HepG2 (cell line): ENCODE data around the gene WDR35. TPM values are rescaled to one million over a fixed set of nuclear protein-coding genes. Genes with fewer than 3 reads are reported as not detected.

Experiments used
- AFF4 ChIP-seq: sonication (generic); formaldehyde crosslinking; IDR thresholded peaks from 2 replicates; pipeline ENCODE4 v1.4.0; 2020; ENCODE audit warnings: missing genetic modification reagents
- GPBP1L1 ChIP-seq: sonication (generic); formaldehyde crosslinking; IDR thresholded peaks from 2 replicates; pipeline ENCODE4 v1.5.0; 2020; ENCODE audit warnings: mild to moderate bottlenecking, missing genetic modification reagents
- MEIS2 ChIP-seq: sonication (generic); formaldehyde crosslinking; IDR thresholded peaks from 2 replicates; pipeline ENCODE4 v1.9.0; 2021; ENCODE audit warnings: mild to moderate bottlenecking, missing genetic modification reagents
- NFKB2 ChIP-seq: sonication (generic); formaldehyde crosslinking; IDR thresholded peaks from 2 replicates; pipeline ENCODE4 v1.4.0; 2020; ENCODE audit warnings: missing genetic modification reagents, borderline replicate concordance
- PCBP2 ChIP-seq: fragments of 200-400 bp; formaldehyde crosslinking; optimal IDR thresholded peaks from 2 replicates; pipeline ENCODE3; 2018; ENCODE audit warnings: low read length, low read depth; ENCODE audit not compliant: poor library complexity, severe bottlenecking
- SNRNP70 ChIP-seq: fragments of 200-400 bp; formaldehyde crosslinking; IDR thresholded peaks from 2 replicates; pipeline ENCODE4 v1.6.1; 2017; ENCODE audit warnings: mild to moderate bottlenecking, low read depth, low read length, moderate library complexity
- THAP9 ChIP-seq: sonication (generic); formaldehyde crosslinking; IDR thresholded peaks from 2 replicates; pipeline ENCODE4; 2020; ENCODE audit warnings: missing genetic modification reagents, mild to moderate bottlenecking, borderline replicate concordance
- ZFP37 ChIP-seq: sonication (generic); formaldehyde crosslinking; IDR thresholded peaks from 2 replicates; pipeline ENCODE4 v1.4.0; 2020; ENCODE audit warnings: missing genetic modification reagents, borderline replicate concordance
- ZFX ChIP-seq: sonication (generic); formaldehyde crosslinking; IDR thresholded peaks from 2 replicates; pipeline ENCODE4 v1.4.0; 2020; ENCODE audit warnings: mild to moderate bottlenecking, low read depth, missing genetic modification reagents, moderate library complexity
- ZHX1 ChIP-seq: sonication (generic); formaldehyde crosslinking; IDR thresholded peaks from 2 replicates; pipeline ENCODE4 v1.8.1; 2022; ENCODE audit warnings: low read depth, mild to moderate bottlenecking, missing genetic modification reagents
- ZNF350 ChIP-seq: sonication (generic); formaldehyde crosslinking; IDR thresholded peaks from 2 replicates; pipeline ENCODE4 v1.4.0; 2020; ENCODE audit warnings: mild to moderate bottlenecking, low read depth, missing genetic modification reagents, borderline replicate concordance
- ZNF501 ChIP-seq: sonication (generic); formaldehyde crosslinking; IDR thresholded peaks from 2 replicates; pipeline ENCODE4 v1.5.1; 2020; ENCODE audit warnings: mild to moderate bottlenecking, moderate library complexity, missing genetic modification reagents
- ZNF510 ChIP-seq: sonication (generic); formaldehyde crosslinking; IDR thresholded peaks from 2 replicates; pipeline ENCODE4 v1.4.0; 2020; ENCODE audit warnings: low read depth, mild to moderate bottlenecking, missing genetic modification reagents
- ZNF605 ChIP-seq: sonication (generic); formaldehyde crosslinking; IDR thresholded peaks from 2 replicates; pipeline ENCODE4 v1.8.0; 2022; ENCODE audit warnings: mild to moderate bottlenecking, missing genetic modification reagents
- ZNF704 ChIP-seq: sonication (generic); formaldehyde crosslinking; IDR thresholded peaks from 2 replicates; pipeline ENCODE4 v1.8.1; 2023; ENCODE audit warnings: mild to moderate bottlenecking, inconsistent platforms, moderate library complexity, missing genetic modification reagents, borderline replicate concordance
- polyA plus RNA-seq, 8 experiments: library from polyadenylated mRNA; depleted of rRNA in 3 of 8; stranded (reverse) in 7 of 8; unstranded in 1 of 8; fragments of >200 nt; fragmentation: Illumina TruSeq in 4 of 8; extraction: Trizol in 4 of 8; gene quantifications; 2 replicates each; pipeline versions ENCODE4 v1.2.1 to v1.2.3, GENCODE V29; 2011 to 2016; ENCODE audit warnings: low read depth in 4 of 8, missing spikeins in 1 of 8, mixed read lengths in 1 of 8; ENCODE audit not compliant: insufficient read depth in 1 of 8
- total RNA-seq, 5 experiments: library from RNA; depleted of rRNA; stranded (reverse); fragments of >200 nt; fragmentation: Illumina TruSeq; extraction: Trizol; gene quantifications; 2 replicates each; pipeline ENCODE4 v1.2.3, GENCODE V29; 2016; ENCODE audit warnings: low read depth in 1 of 5

The WDR35 gene
- total and polyA plus RNA-seq, 2 of the 13 experiments (the other 11 are each of a cell fraction or from before 2014, with no cell fraction given) = 11.1 to 19.6 TPM

- TF ChIP-seq AFF4 (CRISPR knock-in tag) = peak; percentile 56; the same call in 1 of the 2 replicates
- no peak for TF ChIP-seq MEIS2
- no peak; the same call in 1 of the 2 replicates for TF ChIP-seq ZFX
- 0 out of 2 replicates have a peak, but pooled peaks have one; percentile 60 for TF ChIP-seq ZNF605
- no peak for TF ChIP-seq ZFP37 (CRISPR knock-in tag)
- no peak for TF ChIP-seq NFKB2 (CRISPR knock-in tag)
- no peak for TF ChIP-seq SNRNP70
- no peak for TF ChIP-seq ZNF350 (CRISPR knock-in tag)
- TF ChIP-seq PCBP2 = no peak
- TF ChIP-seq THAP9 (CRISPR knock-in tag) = 0 out of 2 replicates have a peak, but pooled peaks have one; percentile 41
- no peak for TF ChIP-seq ZHX1 (CRISPR knock-in tag)
- TF ChIP-seq ZNF704 (CRISPR knock-in tag) = peak; percentile 57; the same call in 1 of the 2 replicates
- peak; percentile 38; the same call in 1 of the 2 replicates for TF ChIP-seq ZNF501 (CRISPR knock-in tag)
- TF ChIP-seq ZNF510 = 0 out of 2 replicates have a peak, but pooled peaks have one; percentile 5
- no peak for TF ChIP-seq GPBP1L1
Measured at GRCh38 chr2:20011276-20012031, 21.5 kb upstream of the WDR35 start (continued).
